ENCODE measurements around the gene GOLIM4.

GOLIM4 gene

GRCh38 chr3:168048414-168049330 lies 47.1 kb downstream of the GOLIM4 start:
- H3K27ac ChIP-seq (ENCODE audit: low read length) = no peak overlapping the region
- no CpG with 5 or more reads among the region's 5 CpGs for WGBS (ENCODE audit: insufficient coverage, insufficient read length)
- H3K4me3 ChIP-seq (ENCODE audit: low read length) = no peak overlapping the region
- no peaks in the 10 kb centered on the region for H3K9me3 ChIP-seq (ENCODE audit: control insufficient read depth, insufficient read depth, low read length)
- DNase-seq (ENCODE audit: low read depth, low spot score) = no peak
- no peaks in the 10 kb centered on the region for H3K27me3 ChIP-seq (ENCODE audit: control insufficient read depth, insufficient read depth, low read length)
- no peaks in the 10 kb centered on the region for H3K36me3 ChIP-seq (ENCODE audit: control insufficient read depth, insufficient read depth, low read length)
- peaks cover 2% of the 10 kb centered on the region; the same call in 1 of the 2 replicates for H3K4me1 ChIP-seq (ENCODE audit: control insufficient read depth, insufficient read depth, low read length)

GRCh38 chr3:168047936-168048335 lies 47.8 kb downstream of the GOLIM4 start:
- H3K9me3 ChIP-seq (ENCODE audit: control insufficient read depth, insufficient read depth, low read length) = no peaks in the 10 kb centered on the region
- no peak overlapping the region for H3K27ac ChIP-seq (ENCODE audit: low read length)
- no CpG with 5 or more reads among the region's 3 CpGs for WGBS (ENCODE audit: insufficient coverage, insufficient read length)
- peaks cover 2% of the 10 kb centered on the region; the same call in 1 of the 2 replicates for H3K4me1 ChIP-seq (ENCODE audit: control insufficient read depth, insufficient read depth, low read length)
- DNase-seq (ENCODE audit: low read depth, low spot score) = no peak
- no peak overlapping the region for H3K4me3 ChIP-seq (ENCODE audit: low read length)
- H3K36me3 ChIP-seq (ENCODE audit: control insufficient read depth, insufficient read depth, low read length) = no peaks in the 10 kb centered on the region
- no peaks in the 10 kb centered on the region for H3K27me3 ChIP-seq (ENCODE audit: control insufficient read depth, insufficient read depth, low read length)

GRCh38 chr3:168047190-168047795 lies 48.4 kb downstream of the GOLIM4 start:
- peaks cover 2% of the 10 kb centered on the region; the same call in 1 of the 2 replicates for H3K4me1 ChIP-seq (ENCODE audit: control insufficient read depth, insufficient read depth, low read length)
- DNase-seq (ENCODE audit: low read depth, low spot score) = peak; percentile 25
- WGBS (ENCODE audit: insufficient coverage, insufficient read length) = no CpG with 5 or more reads among the region's 1 CpG
- no peaks in the 10 kb centered on the region for H3K36me3 ChIP-seq (ENCODE audit: control insufficient read depth, insufficient read depth, low read length)
- H3K27me3 ChIP-seq (ENCODE audit: control insufficient read depth, insufficient read depth, low read length) = no peaks in the 10 kb centered on the region
- H3K9me3 ChIP-seq (ENCODE audit: control insufficient read depth, insufficient read depth, low read length) = no peaks in the 10 kb centered on the region
- H3K27ac ChIP-seq (ENCODE audit: low read length) = no peak overlapping the region
- H3K4me3 ChIP-seq (ENCODE audit: low read length) = no peak overlapping the region

GRCh38 chr3:168044049-168044448 lies 51.7 kb downstream of the GOLIM4 start:
- Histone ChIP-seq H3K36me3 (ENCODE audit: control insufficient read depth, insufficient read depth, low read length) (no peaks in the 10 kb centered on the region), H3K4me3 (ENCODE audit: low read length) (no peak overlapping the region), H3K27me3 (ENCODE audit: control insufficient read depth, insufficient read depth, low read length) (no peaks in the 10 kb centered on the region), H3K27ac (ENCODE audit: low read length) (no peak overlapping the region), H3K9me3 (ENCODE audit: control insufficient read depth, insufficient read depth, low read length) (no peaks in the 10 kb centered on the region), H3K4me1 (ENCODE audit: control insufficient read depth, insufficient read depth, low read length) (peaks cover 2% of the 10 kb centered on the region; the same call in 1 of the 2 replicates)
- DNase-seq (ENCODE audit: low read depth, low spot score) = no peak
- WGBS (ENCODE audit: insufficient coverage, insufficient read length) = no CpG with 5 or more reads among the region's 6 CpGs

GRCh38 chr3:168040607-168041208 lies 55.0 kb downstream of the GOLIM4 start:
- no CpG with 5 or more reads among the region's 6 CpGs for whole genome bisulfite sequencing (ENCODE audit: insufficient coverage, insufficient read length)
- no peak for DNase-seq (ENCODE audit: low read depth, low spot score)
- Histone ChIP-seq H3K9me3 (ENCODE audit: control insufficient read depth, insufficient read depth, low read length) (no peaks in the 10 kb centered on the region), H3K27me3 (ENCODE audit: control insufficient read depth, insufficient read depth, low read length) (no peaks in the 10 kb centered on the region), H3K27ac (ENCODE audit: low read length) (no peak overlapping the region), H3K4me1 (ENCODE audit: control insufficient read depth, insufficient read depth, low read length) (no peaks in the 10 kb centered on the region), H3K36me3 (ENCODE audit: control insufficient read depth, insufficient read depth, low read length) (no peaks in the 10 kb centered on the region), H3K4me3 (ENCODE audit: low read length) (no peak overlapping the region)

- no peak for DNase-seq (ENCODE audit: low read depth, low spot score)
- no peak overlapping the region for H3K27ac ChIP-seq (ENCODE audit: low read length)
- no peaks in the 10 kb centered on the region for H3K9me3 ChIP-seq (ENCODE audit: control insufficient read depth, insufficient read depth, low read length)
- no peak overlapping the region for H3K4me3 ChIP-seq (ENCODE audit: low read length)
- H3K27me3 ChIP-seq (ENCODE audit: control insufficient read depth, insufficient read depth, low read length) = no peaks in the 10 kb centered on the region
- no CpG with 5 or more reads among the region's 2 CpGs for WGBS (ENCODE audit: insufficient coverage, insufficient read length)
- H3K4me1 ChIP-seq (ENCODE audit: control insufficient read depth, insufficient read depth, low read length) = no peaks in the 10 kb centered on the region
- H3K36me3 ChIP-seq (ENCODE audit: control insufficient read depth, insufficient read depth, low read length) = no peaks in the 10 kb centered on the region
Observed at GRCh38 chr3:168037020-168037419, 58.7 kb downstream of the GOLIM4 start.

GRCh38 chr3:168036619-168037018 lies 59.1 kb downstream of the GOLIM4 start:
- Histone ChIP-seq H3K27me3 (ENCODE audit: control insufficient read depth, insufficient read depth, low read length) (no peaks in the 10 kb centered on the region), H3K9me3 (ENCODE audit: control insufficient read depth, insufficient read depth, low read length) (no peaks in the 10 kb centered on the region), H3K36me3 (ENCODE audit: control insufficient read depth, insufficient read depth, low read length) (no peaks in the 10 kb centered on the region), H3K27ac (ENCODE audit: low read length) (no peak overlapping the region), H3K4me3 (ENCODE audit: low read length) (no peak overlapping the region), H3K4me1 (ENCODE audit: control insufficient read depth, insufficient read depth, low read length) (no peaks in the 10 kb centered on the region)
- no peak for DNase-seq (ENCODE audit: low read depth, low spot score)
- WGBS (ENCODE audit: insufficient coverage, insufficient read length) = no CpG with 5 or more reads among the region's 4 CpGs

- DNase-seq (ENCODE audit: low read depth, low spot score) = no peak
- no peaks in the 10 kb centered on the region for H3K4me1 ChIP-seq (ENCODE audit: control insufficient read depth, insufficient read depth, low read length)
- H3K36me3 ChIP-seq (ENCODE audit: control insufficient read depth, insufficient read depth, low read length) = no peaks in the 10 kb centered on the region
- no CpG with 5 or more reads among the region's 5 CpGs for WGBS (ENCODE audit: insufficient coverage, insufficient read length)
- no peaks in the 10 kb centered on the region for H3K27me3 ChIP-seq (ENCODE audit: control insufficient read depth, insufficient read depth, low read length)
- no peaks in the 10 kb centered on the region for H3K9me3 ChIP-seq (ENCODE audit: control insufficient read depth, insufficient read depth, low read length)
- no peak overlapping the region for H3K27ac ChIP-seq (ENCODE audit: low read length)
- H3K4me3 ChIP-seq (ENCODE audit: low read length) = no peak overlapping the region
Observed at GRCh38 chr3:168034152-168034928, 61.4 kb downstream of the GOLIM4 start.

- Histone ChIP-seq H3K27me3 (ENCODE audit: control insufficient read depth, insufficient read depth, low read length) (no peaks in the 10 kb centered on the region), H3K9me3 (ENCODE audit: control insufficient read depth, insufficient read depth, low read length) (no peaks in the 10 kb centered on the region), H3K4me1 (ENCODE audit: control insufficient read depth, insufficient read depth, low read length) (no peaks in the 10 kb centered on the region), H3K36me3 (ENCODE audit: control insufficient read depth, insufficient read depth, low read length) (peaks cover 3% of the 10 kb centered on the region; the same call in 1 of the 2 replicates), H3K4me3 (ENCODE audit: low read length) (no peak overlapping the region), H3K27ac (ENCODE audit: low read length) (no peak overlapping the region)
- DNase-seq (ENCODE audit: low read depth, low spot score) = no peak
- WGBS (ENCODE audit: insufficient coverage, insufficient read length) = no CpG with 5 or more reads among the region's 4 CpGs
Observed at GRCh38 chr3:168030577-168030976, 65.1 kb downstream of the GOLIM4 start.

GRCh38 chr3:168029705-168030104 lies 66.0 kb downstream of the GOLIM4 start:
- no peak for DNase-seq (ENCODE audit: low read depth, low spot score)
- WGBS (ENCODE audit: insufficient coverage, insufficient read length) = no CpG with 5 or more reads among the region's 7 CpGs
- Histone ChIP-seq H3K4me3 (ENCODE audit: low read length) (no peak overlapping the region), H3K4me1 (ENCODE audit: control insufficient read depth, insufficient read depth, low read length) (no peaks in the 10 kb centered on the region), H3K36me3 (ENCODE audit: control insufficient read depth, insufficient read depth, low read length) (peaks cover 3% of the 10 kb centered on the region; the same call in 1 of the 2 replicates), H3K9me3 (ENCODE audit: control insufficient read depth, insufficient read depth, low read length) (no peaks in the 10 kb centered on the region), H3K27me3 (ENCODE audit: control insufficient read depth, insufficient read depth, low read length) (no peaks in the 10 kb centered on the region), H3K27ac (ENCODE audit: low read length) (no peak overlapping the region)
